Kidney glomerular epithelial cell (primary cell): ENCODE results near the gene HS2ST1.
A peak's percentile ranks its signal among the peaks of the same experiment; 100 is the strongest.
"Not testable (repeated sequence)": the region's sequence is repeated elsewhere in the genome, so short reads cannot be mapped to it uniquely, and the experiment has no call there.

Source experiments
- DNase-seq: peaks from one replicate; lab custom pipeline; 2025; lab: John Stamatoyannopoulos, UW

The HS2ST1 gene

GRCh38 chr1:87023326-87023725 is 108.9 kb downstream of the HS2ST1 start:
- no peak for DNase-seq

GRCh38 chr1:87024936-87025540 is 110.6 kb downstream of the HS2ST1 start:
- DNase-seq: peak; percentile 12

GRCh38 chr1:87027561-87027960 is 113.1 kb downstream of the HS2ST1 start:
- DNase-seq: not testable (repeated sequence)

- no peak for DNase-seq
Observed at GRCh38 chr1:87028576-87028975, 114.1 kb downstream of the HS2ST1 start.

- DNase-seq: no peak
Observed at GRCh38 chr1:87030740-87031690, 116.6 kb downstream of the HS2ST1 start.

GRCh38 chr1:87034351-87034750 is 119.9 kb downstream of the HS2ST1 start:
- no peak for DNase-seq

- DNase-seq: no peak
Observed at GRCh38 chr1:87039096-87039495, 124.7 kb downstream of the HS2ST1 start.

- no peak for DNase-seq
Observed at GRCh38 chr1:87042111-87042811, 127.8 kb downstream of the HS2ST1 start.

GRCh38 chr1:87044424-87044823 is 130.0 kb downstream of the HS2ST1 start:
- no peak for DNase-seq

- DNase-seq: no peak
Observed at GRCh38 chr1:87044840-87045239, 130.4 kb downstream of the HS2ST1 start.

- DNase-seq: no peak
Observed at GRCh38 chr1:87045761-87046304, 131.4 kb downstream of the HS2ST1 start.

GRCh38 chr1:87046951-87047350 is 132.5 kb downstream of the HS2ST1 start:
- DNase-seq: no peak

GRCh38 chr1:87048237-87048636 is 133.8 kb downstream of the HS2ST1 start:
- DNase-seq: no peak

GRCh38 chr1:87051965-87052364 is 137.5 kb downstream of the HS2ST1 start:
- no peak for DNase-seq

- no peak for DNase-seq
Observed at GRCh38 chr1:87052400-87052799, 138.0 kb downstream of the HS2ST1 start.

GRCh38 chr1:87052961-87053360 is 138.5 kb downstream of the HS2ST1 start:
- DNase-seq: no peak

- no peak for DNase-seq
Observed at GRCh38 chr1:87053446-87053845, 139.0 kb downstream of the HS2ST1 start.

- no peak for DNase-seq
Observed at GRCh38 chr1:87056974-87057373, 142.5 kb downstream of the HS2ST1 start.

GRCh38 chr1:87058343-87058649 is 143.9 kb downstream of the HS2ST1 start:
- no peak for DNase-seq

- DNase-seq: no peak
Observed at GRCh38 chr1:87061742-87062156, 147.3 kb downstream of the HS2ST1 start.

- DNase-seq: no peak
Observed at GRCh38 chr1:87062687-87063086, 148.3 kb downstream of the HS2ST1 start.

GRCh38 chr1:87064309-87064708 is 149.9 kb downstream of the HS2ST1 start:
- DNase-seq: no peak

- DNase-seq: no peak
Observed at GRCh38 chr1:87064986-87065385, 150.6 kb downstream of the HS2ST1 start.
